ENCODE data around the gene RNF150.
A peak's percentile ranks its signal among the peaks of the same experiment; 100 is the strongest.

The RNF150 gene

DNA sequence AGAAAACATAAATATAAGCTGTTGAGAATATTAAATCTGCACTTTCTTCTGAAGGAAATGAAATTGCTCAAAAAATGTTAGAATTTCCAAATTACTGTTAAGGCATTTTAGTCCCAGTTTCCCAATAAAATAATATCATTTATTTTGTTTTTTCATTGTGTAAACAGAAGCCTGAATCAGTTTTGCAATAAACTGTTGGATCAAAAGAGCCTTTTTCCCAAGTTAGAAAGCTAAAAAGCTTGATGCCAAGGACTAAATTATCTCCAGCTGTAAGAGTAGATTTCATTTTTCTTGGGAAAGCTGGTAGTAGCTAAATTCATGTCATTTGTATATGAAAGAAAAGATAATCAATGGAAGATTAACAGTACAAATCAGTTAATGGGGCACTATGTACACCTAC is 95.8 kb downstream of the RNF150 start:
- H3K4me3 ChIP-seq (ENCODE audit: low read depth, low read length) = no peak overlapping the region
- no peak for DNase-seq (ENCODE audit: low read depth)
- in situ Hi-C loops (cut with HindIII; ENCODE audit: low sequenced_read_pairs) = no loop called here
- TF ChIP-seq, protein P1, sequence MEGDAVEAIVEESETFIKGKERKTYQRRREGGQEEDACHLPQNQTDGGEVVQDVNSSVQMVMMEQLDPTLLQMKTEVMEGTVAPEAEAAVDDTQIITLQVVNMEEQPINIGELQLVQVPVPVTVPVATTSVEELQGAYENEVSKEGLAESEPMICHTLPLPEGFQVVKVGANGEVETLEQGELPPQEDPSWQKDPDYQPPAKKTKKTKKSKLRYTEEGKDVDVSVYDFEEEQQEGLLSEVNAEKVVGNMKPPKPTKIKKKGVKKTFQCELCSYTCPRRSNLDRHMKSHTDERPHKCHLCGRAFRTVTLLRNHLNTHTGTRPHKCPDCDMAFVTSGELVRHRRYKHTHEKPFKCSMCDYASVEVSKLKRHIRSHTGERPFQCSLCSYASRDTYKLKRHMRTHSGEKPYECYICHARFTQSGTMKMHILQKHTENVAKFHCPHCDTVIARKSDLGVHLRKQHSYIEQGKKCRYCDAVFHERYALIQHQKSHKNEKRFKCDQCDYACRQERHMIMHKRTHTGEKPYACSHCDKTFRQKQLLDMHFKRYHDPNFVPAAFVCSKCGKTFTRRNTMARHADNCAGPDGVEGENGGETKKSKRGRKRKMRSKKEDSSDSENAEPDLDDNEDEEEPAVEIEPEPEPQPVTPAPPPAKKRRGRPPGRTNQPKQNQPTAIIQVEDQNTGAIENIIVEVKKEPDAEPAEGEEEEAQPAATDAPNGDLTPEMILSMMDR (IDR thresholded peaks at IDR 0.05; ENCODE audit: low read depth, low read length, missing control alignments) = no peak

DNA sequence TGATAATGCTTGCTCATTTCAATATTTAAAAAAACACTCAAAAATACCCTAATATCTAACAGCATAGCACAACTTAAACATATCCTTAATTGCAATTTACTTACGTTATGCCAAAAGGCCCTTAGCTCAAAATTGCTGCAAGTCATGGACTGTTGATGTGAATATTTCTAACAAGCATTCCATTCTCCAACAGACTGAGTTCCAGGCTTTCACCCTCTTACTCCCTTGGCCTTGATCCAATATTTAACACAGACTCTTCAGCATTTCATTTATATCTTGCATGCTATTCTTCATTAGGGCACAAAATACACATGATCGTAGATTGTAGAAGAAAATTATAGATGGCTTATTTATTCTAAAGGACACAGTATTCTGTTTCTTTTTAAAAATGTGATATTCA is 96.5 kb downstream of the RNF150 start:
- DNase-seq (ENCODE audit: low read depth) = no peak
- no peak overlapping the region for H3K4me3 ChIP-seq (ENCODE audit: low read depth, low read length)
- TF ChIP-seq, protein P1 (IDR thresholded peaks at IDR 0.05; ENCODE audit: low read depth, low read length, missing control alignments) = no peak
- in situ Hi-C loops (cut with HindIII; ENCODE audit: low sequenced_read_pairs) = no loop called here

DNA sequence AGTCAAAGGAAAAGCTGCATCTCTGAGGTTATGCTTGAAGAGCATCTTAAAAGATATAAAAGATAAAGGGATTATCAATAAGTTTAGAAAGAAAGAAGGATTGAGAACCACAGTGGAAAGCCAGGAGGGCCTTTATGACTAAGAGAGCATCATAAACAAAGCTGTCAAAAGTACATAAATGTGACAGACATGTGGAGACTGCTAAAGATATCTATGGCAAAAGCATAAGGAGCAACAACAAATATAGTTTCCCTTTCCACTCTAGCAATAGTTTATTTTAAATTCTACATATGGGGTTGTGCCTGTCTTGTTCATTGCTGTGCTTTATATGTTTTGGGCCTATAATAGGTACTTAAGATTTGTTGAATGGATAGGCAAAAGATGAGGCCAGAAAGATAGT is 97.3 kb downstream of the RNF150 start:
- DNase-seq (ENCODE audit: low read depth) = no peak
- no peak overlapping the region for H3K4me3 ChIP-seq (ENCODE audit: low read depth, low read length)
- in situ Hi-C loops (cut with HindIII; ENCODE audit: low sequenced_read_pairs) = no loop called here
- TF ChIP-seq, protein P1 (IDR thresholded peaks at IDR 0.05; ENCODE audit: low read depth, low read length, missing control alignments) = no peak

DNA sequence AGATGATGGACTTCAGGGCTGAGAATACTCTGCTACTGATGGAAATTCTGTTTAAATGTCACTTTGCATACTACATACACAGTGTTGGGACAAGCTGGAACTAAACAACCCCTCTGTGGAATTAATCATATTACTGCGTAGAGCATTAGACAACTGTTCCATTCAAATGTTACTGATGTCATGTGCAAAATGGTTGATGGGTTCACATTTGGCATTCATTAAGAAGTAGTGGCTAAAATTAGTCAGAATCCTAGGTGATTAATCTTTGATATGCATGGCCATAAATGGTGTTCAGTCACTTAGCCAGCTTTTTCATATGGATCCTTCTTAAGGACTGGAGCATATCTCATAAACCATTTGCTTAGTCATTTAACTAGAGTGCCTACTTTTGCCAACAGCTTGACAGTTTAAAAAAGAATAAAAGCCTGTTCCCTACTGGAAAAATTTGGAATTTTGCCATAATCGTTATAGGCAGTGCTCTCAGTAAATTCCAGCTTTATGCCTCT is 105.2 kb downstream of the RNF150 start:
- DNase-seq (ENCODE audit: low read depth) = peak; percentile 35
- in situ Hi-C loops (cut with HindIII; ENCODE audit: low sequenced_read_pairs) = no loop called here
- no peak overlapping the region for H3K4me3 ChIP-seq (ENCODE audit: low read depth, low read length)
- TF ChIP-seq, protein P1 (IDR thresholded peaks at IDR 0.05; ENCODE audit: low read depth, low read length, missing control alignments) = no peak

GRCh38 chr4:141027421-141027820 is 105.8 kb downstream of the RNF150 start:
- in situ Hi-C loops (cut with HindIII; ENCODE audit: low sequenced_read_pairs) = no loop called here
- DNase-seq (ENCODE audit: low read depth) = no peak
- TF ChIP-seq, protein P1 (IDR thresholded peaks at IDR 0.05; ENCODE audit: low read depth, low read length, missing control alignments) = no peak
- H3K4me3 ChIP-seq (ENCODE audit: low read depth, low read length) = no peak overlapping the region

- in situ Hi-C loops (cut with HindIII; ENCODE audit: low sequenced_read_pairs) = no loop called here
- DNase-seq (ENCODE audit: low read depth) = no peak
Observed at GRCh38 chr4:141026900-141027299, 106.4 kb downstream of the RNF150 start.

More at GRCh38 chr4:141026900-141027299, 106.4 kb downstream of the RNF150 start:
- no peak overlapping the region for H3K4me3 ChIP-seq (ENCODE audit: low read depth, low read length)
- TF ChIP-seq, protein P1 (IDR thresholded peaks at IDR 0.05; ENCODE audit: low read depth, low read length, missing control alignments) = no peak

Data from astrocyte of the cerebellum (primary cell).